NCI-H1436 treated with DMSO at 0.1 percent for 48 hours (cell line): ENCODE results near the gene KISS1.
"Not testable (repeated sequence)": the region's sequence is repeated elsewhere in the genome, so short reads cannot be mapped to it uniquely, and the experiment has no call there.

Experiments
- DNase-seq: peaks from one replicate; lab custom pipeline; 2025; lab: John Stamatoyannopoulos, UW

The KISS1 gene

GRCh38 chr1:204196068-204196795 is at the start of gene KISS1:
KISS1 (minus strand) TSS chr1:204196491; CDS start chr1:204192876, 3,615 bp downstream.
- DNase-seq: no peak

GRCh38 chr1:204242920-204243319 is 46.6 kb upstream of the KISS1 start:
- no peak for DNase-seq

- DNase-seq: no peak
Measured at GRCh38 chr1:204241914-204242313, 45.6 kb upstream of the KISS1 start.

GRCh38 chr1:204241050-204241449 is 44.8 kb upstream of the KISS1 start:
- no peak for DNase-seq

GRCh38 chr1:204240233-204240632 is 43.9 kb upstream of the KISS1 start:
- DNase-seq: no peak

- DNase-seq: not testable (repeated sequence)
Measured at GRCh38 chr1:204239401-204239800, 43.1 kb upstream of the KISS1 start.

- DNase-seq: not testable (repeated sequence)
Measured at GRCh38 chr1:204238520-204238919, 42.2 kb upstream of the KISS1 start.

- not testable (repeated sequence) for DNase-seq
Measured at GRCh38 chr1:204237515-204237914, 41.2 kb upstream of the KISS1 start.

GRCh38 chr1:204232526-204232925 is 36.2 kb upstream of the KISS1 start:
- no peak for DNase-seq

- DNase-seq: no peak
Measured at GRCh38 chr1:204230211-204230610, 33.9 kb upstream of the KISS1 start.

- DNase-seq: no peak
Measured at GRCh38 chr1:204228896-204229295, 32.6 kb upstream of the KISS1 start.

GRCh38 chr1:204227996-204228785 is 31.9 kb upstream of the KISS1 start:
- DNase-seq: no peak

GRCh38 chr1:204227351-204227750 is 31.1 kb upstream of the KISS1 start:
- DNase-seq: no peak

GRCh38 chr1:204225841-204226735 is 29.8 kb upstream of the KISS1 start:
- DNase-seq: no peak

- DNase-seq: no peak
Measured at GRCh38 chr1:204224655-204225054, 28.4 kb upstream of the KISS1 start.

GRCh38 chr1:204223129-204223860 is 27.0 kb upstream of the KISS1 start:
- no peak for DNase-seq

GRCh38 chr1:204222764-204223055 is 26.4 kb upstream of the KISS1 start:
- no peak for DNase-seq

- DNase-seq: no peak
Measured at GRCh38 chr1:204222006-204222763, 25.9 kb upstream of the KISS1 start.

GRCh38 chr1:204221271-204221670 is 25.0 kb upstream of the KISS1 start:
- no peak for DNase-seq

- DNase-seq: no peak
Measured at GRCh38 chr1:204219971-204220616, 23.8 kb upstream of the KISS1 start.

GRCh38 chr1:204218552-204218951 is 22.3 kb upstream of the KISS1 start:
- no peak for DNase-seq
